Hepatocyte (in vitro differentiated cells): ENCODE data around the gene DLG2.

Experiments used
- CTCF ChIP-seq: fragments of 200-600 bp; sonication (generic); IDR thresholded peaks from 2 replicates; pipeline ENCODE4 v1.5.1; 2016; ENCODE audit warnings: antibody characterized with exemption, mild to moderate bottlenecking; ENCODE audit not compliant: poor library complexity
- EZH2 ChIP-seq: fragments of 200-600 bp; sonication (generic); IDR thresholded peaks from 2 replicates; pipeline ENCODE4 v1.6.1; 2016; ENCODE audit warnings: antibody characterized with exemption, mild to moderate bottlenecking, borderline replicate concordance
- EZH2phosphoT487 ChIP-seq: fragments of 200-600 bp; sonication (generic); IDR thresholded peaks from one replicate; pipeline ENCODE4 v1.6.1; 2018; ENCODE audit warnings: antibody characterized with exemption, mild to moderate bottlenecking, low read depth, moderate library complexity; ENCODE audit not compliant: unreplicated experiment, severe bottlenecking

DNA sequence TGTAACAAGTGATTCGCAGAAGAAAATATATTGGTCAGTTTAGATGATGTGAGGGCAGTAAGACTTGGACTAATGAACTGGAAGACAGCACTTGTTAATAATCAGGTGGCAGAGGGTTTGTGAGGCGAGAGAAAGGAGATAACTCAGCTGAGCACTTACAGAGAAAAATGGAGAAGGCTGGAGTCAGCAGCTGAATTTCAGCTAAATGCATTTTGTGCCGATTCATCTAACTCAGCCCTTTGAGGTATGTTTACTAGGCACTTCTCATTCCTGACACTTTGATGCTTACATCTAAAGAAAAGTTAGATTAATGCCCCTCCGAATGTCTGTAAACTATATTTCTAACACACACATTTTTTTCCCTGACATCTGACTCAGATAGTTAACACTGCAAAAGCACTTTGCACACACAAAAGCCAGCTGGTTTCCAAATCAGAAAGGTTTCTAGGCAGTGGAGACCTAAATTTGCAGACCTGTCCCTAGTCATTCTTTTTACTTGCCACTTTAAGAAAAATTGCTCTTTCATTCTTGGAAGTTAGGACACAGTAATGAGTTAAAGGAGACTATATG, 1481.4 kb downstream of the DLG2 start:
- TF ChIP-seq CTCF (no peak), EZH2 (no peak), EZH2phosphoT487 (no peak)
